ENCODE results near the gene NOTCH1. TPM values are rescaled to one million over a fixed set of nuclear protein-coding genes. Genes with fewer than 3 reads are reported as not detected.

Gene NOTCH1
- total and polyA plus RNA-seq, 12 donors, result 0.81 to 31.5 (median 24.0) TPM

DNA sequence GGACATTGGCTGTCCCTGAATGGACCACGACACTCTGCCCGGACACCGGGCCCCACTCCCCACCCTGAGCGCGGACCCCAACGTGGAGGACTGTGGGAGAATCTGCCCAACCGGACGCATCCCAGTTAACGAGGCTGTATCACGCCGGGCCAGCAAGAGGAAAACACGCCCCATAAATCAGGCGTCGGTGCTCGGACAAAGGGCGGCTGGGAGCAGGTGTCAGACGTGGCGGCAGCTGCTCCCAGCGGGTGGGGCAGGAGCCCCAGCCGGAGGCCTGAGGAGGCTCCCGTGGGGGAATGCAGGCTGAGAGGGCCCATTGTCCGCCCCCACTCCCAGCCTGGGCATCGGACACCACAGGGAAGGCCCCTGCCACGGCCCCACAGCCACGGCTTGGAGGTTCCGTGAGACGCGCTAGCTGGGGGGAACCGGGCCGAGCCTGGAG, 19.2 kb downstream of the NOTCH1 start:
- Histone ChIP-seq H3K9me3 (replicated peaks in 1 of 3) (no peaks in the 10 kb centered on the region), H3K4me1 (replicated peaks in 1 of 2) (peaks cover 0 to 25% of the 10 kb centered on the region in 2 donors), H3K27me3 (no peaks in the 10 kb centered on the region), H3K27ac (peak overlapping the region in 1 of 5 donors; percentile 58), H3K36me3 (replicated peaks in 1 of 2) (no peaks in the 10 kb centered on the region), H3K4me3 (no peak overlapping the region)
- WGBS, 4 donors, result 68 to 81% (median 76%) methylated on average over 20 to 30 of the region's 30 CpGs
- DNase-seq, result no peak
- TF ChIP-seq POLR2A (IDR thresholded peaks at IDR 0.05), result no peak
- TF ChIP-seq, protein P1, sequence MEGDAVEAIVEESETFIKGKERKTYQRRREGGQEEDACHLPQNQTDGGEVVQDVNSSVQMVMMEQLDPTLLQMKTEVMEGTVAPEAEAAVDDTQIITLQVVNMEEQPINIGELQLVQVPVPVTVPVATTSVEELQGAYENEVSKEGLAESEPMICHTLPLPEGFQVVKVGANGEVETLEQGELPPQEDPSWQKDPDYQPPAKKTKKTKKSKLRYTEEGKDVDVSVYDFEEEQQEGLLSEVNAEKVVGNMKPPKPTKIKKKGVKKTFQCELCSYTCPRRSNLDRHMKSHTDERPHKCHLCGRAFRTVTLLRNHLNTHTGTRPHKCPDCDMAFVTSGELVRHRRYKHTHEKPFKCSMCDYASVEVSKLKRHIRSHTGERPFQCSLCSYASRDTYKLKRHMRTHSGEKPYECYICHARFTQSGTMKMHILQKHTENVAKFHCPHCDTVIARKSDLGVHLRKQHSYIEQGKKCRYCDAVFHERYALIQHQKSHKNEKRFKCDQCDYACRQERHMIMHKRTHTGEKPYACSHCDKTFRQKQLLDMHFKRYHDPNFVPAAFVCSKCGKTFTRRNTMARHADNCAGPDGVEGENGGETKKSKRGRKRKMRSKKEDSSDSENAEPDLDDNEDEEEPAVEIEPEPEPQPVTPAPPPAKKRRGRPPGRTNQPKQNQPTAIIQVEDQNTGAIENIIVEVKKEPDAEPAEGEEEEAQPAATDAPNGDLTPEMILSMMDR (IDR thresholded peaks at IDR 0.05), result no peak
- intact Hi-C loops (cut with DNase I), result no loop called here

DNA sequence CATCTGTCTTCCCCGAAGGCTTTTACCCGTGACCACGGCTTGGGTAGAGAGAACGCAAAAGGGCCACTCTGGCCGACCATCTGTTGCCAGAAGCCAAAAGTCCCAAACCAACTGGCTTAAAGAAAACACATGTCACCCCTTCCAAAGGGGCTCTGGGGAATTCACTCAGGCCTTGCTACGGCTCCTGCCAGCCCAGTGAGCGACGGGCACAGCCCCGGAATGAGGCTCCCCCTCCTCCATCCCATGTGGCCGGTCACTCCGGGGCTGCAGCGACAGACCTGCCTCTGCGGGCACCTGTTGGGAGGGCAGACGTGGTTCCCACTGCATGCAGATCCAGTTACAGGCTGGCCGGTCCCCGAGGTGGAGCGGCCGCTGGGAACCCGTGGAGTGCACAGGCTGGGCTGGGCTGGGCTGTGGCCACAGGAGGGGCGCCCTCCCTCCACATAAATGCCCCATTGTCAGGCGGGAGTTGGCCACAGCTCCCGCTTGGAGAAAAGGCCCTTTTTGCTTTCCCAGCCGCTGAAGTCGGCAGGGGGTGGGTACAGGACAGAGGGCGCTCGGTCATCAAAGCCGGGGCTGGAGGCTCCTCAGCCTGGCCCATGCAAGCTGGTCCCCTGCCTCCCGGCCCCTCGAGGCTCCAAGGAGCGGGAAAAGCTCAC, 19.9 kb downstream of the NOTCH1 start:
- H3K36me3 ChIP-seq (replicated peaks in 1 of 2), result no peaks in the 10 kb centered on the region
- peaks cover 0 to 23% of the 10 kb centered on the region in 2 donors for H3K4me1 ChIP-seq (replicated peaks in 1 of 2)
- TF ChIP-seq, protein P1 (IDR thresholded peaks at IDR 0.05), result no peak
- TF ChIP-seq POLR2A (IDR thresholded peaks at IDR 0.05), result no peak
- no peak for DNase-seq
- no peak overlapping the region for H3K4me3 ChIP-seq
- intact Hi-C loops (cut with DNase I), result no loop called here
- H3K27me3 ChIP-seq, result no peaks in the 10 kb centered on the region
- H3K27ac ChIP-seq, result peak overlapping the region in 1 of 5 donors; percentile 40
- H3K9me3 ChIP-seq (replicated peaks in 1 of 3), result no peaks in the 10 kb centered on the region
- 51 to 65% (median 55%) methylated on average over 4 to 30 of the region's 30 CpGs for WGBS, 4 donors

DNA sequence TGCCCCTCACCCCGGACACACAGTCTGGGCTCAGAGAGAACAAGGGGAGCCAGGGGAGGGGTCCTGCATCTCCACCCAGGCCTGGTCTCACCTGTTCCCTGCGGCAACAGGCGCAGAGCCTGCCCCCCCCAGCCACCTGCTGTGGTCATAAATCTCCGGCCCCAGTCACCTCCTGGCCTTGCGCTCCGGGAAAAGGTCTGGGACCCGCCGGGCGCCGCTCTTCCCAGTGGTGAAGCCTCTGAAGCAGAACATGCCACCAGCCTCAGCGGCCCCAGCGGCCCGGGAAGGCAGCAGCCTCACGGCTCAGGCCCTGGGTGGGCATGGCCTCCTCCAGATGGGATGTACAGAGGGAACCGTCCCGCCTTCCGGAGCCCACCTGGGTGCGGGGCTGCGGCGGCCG, 20.6 kb downstream of the NOTCH1 start:
- Histone ChIP-seq H3K4me1 (replicated peaks in 1 of 2) (peaks cover 0 to 16% of the 10 kb centered on the region in 2 donors), H3K27ac (no peak overlapping the region), H3K9me3 (replicated peaks in 1 of 3) (no peaks in the 10 kb centered on the region), H3K4me3 (no peak overlapping the region), H3K27me3 (no peaks in the 10 kb centered on the region), H3K36me3 (replicated peaks in 1 of 2) (no peaks in the 10 kb centered on the region)
- intact Hi-C loops (cut with DNase I), result no loop called here
- TF ChIP-seq, protein P1 (IDR thresholded peaks at IDR 0.05), result no peak
- TF ChIP-seq POLR2A (IDR thresholded peaks at IDR 0.05), result no peak
- WGBS, 4 donors, result 79 to 85% (median 81%) methylated on average over 12 to 21 of the region's 21 CpGs; no CpG with 5 or more reads in 1 of the 4 donors
- DNase-seq, result no peak

DNA sequence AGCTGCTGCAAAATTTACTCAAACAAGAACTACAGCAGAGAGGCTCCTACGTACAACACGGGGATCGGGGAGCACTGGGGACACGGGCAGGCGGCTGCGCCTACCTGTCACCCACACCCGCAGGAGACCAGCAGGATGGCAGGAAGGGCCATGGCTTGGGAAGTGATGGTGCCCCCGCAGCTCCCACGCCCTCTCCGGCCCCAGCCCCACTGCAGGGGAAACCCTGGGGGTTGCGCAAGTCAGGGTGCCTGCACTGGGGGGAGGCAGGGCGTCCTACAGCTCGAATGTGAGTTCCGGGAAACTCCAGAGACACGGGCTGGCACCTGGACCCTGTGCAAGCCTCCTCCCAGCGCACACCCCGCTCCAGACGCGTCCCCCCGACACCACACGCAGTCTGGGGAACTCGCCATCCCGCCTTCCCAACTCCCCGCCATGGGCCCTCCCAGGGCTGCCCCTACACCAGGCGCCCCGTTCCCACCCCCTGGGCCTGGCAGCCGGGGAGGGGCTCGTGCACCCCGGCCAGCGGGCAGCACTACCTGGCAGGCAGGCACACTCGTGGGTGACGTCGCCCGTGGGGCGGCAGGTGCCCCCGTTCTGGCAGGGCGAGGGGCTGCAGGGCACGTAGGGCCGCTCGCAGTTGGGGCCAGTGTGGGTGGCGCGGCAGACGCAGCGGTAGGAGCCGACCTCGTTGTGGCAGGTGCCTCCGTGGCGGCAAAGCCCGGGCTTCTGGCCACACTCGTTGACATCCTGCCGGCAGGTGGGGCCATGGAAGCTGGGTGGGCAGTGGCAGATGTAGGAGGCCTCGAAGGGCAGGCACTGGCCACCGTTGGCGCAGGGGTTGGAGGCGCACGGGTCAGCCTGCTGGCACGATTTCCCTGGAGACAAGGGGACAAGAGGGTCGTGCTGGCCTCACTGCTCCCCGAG, 23.3 kb downstream of the NOTCH1 start:
- TF ChIP-seq POLR2A (IDR thresholded peaks at IDR 0.05), result no peak
- TF ChIP-seq, protein P1 (IDR thresholded peaks at IDR 0.05), result no peak
- H3K4me1 ChIP-seq (replicated peaks in 1 of 2), result no peaks in the 10 kb centered on the region
- no peak overlapping the region for H3K4me3 ChIP-seq
- H3K36me3 ChIP-seq (replicated peaks in 1 of 2), result peaks cover 0 to 21% of the 10 kb centered on the region in 2 donors
- peak overlapping the region in 1 of 5 donors; percentile 72 for H3K27ac ChIP-seq
- no peaks in the 10 kb centered on the region for H3K9me3 ChIP-seq (replicated peaks in 1 of 3)
- DNase-seq, result no peak
- WGBS, 4 donors, result 81 to 88% (median 83%) methylated on average over 14 to 59 of the region's 59 CpGs
- intact Hi-C loops (cut with DNase I), result no loop called here
- no peaks in the 10 kb centered on the region for H3K27me3 ChIP-seq

All from adrenal gland (tissue), 12 donors.